Peyer's patch (tissue), 4 donors: ENCODE data around the gene USP43.

Experiments
- POLR2A ChIP-seq, 2 donors: fragments of 450-650 bp; IDR thresholded peaks; one replicate each; pipeline ENCODE4 v1.5.1; 2017; ENCODE audit warnings: antibody characterized with exemption in 2 of 2, mild to moderate bottlenecking in 2 of 2, moderate library complexity in 2 of 2
- TF ChIP-seq, protein P1 (sequence below), 6 experiments: fragments of 450-650 bp in 4 of 6; fragments of 200-600 bp in 2 of 6; sonication (generic) in 1 of 6; IDR thresholded peaks; one replicate each; pipeline ENCODE4 v1.5.1; 2017 to 2019; ENCODE audit warnings: antibody characterized with exemption in 6 of 6, mild to moderate bottlenecking in 3 of 6, moderate library complexity in 1 of 6

DNA sequence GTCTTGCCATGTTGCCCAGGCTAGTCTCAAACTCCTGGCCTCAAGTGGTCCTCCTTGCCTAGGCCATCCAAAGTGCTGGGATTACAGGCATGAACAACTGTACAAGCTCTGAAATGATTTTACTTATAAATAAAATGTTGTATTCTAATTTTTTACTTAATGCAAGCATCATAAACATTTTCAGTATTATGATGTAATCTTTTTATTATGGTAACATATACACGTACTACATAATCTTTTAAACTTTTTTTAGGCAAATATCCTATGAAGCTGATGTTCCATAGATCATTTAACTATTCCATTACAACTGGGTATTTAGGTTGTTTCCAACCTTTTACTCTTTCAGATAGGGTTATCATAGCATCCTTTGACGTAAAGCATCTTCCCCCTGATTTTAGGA lies 33.8 kb upstream of the USP43 start:
- no peak for TF ChIP-seq POLR2A (IDR thresholded peaks at IDR 0.05)
- TF ChIP-seq, protein P1, sequence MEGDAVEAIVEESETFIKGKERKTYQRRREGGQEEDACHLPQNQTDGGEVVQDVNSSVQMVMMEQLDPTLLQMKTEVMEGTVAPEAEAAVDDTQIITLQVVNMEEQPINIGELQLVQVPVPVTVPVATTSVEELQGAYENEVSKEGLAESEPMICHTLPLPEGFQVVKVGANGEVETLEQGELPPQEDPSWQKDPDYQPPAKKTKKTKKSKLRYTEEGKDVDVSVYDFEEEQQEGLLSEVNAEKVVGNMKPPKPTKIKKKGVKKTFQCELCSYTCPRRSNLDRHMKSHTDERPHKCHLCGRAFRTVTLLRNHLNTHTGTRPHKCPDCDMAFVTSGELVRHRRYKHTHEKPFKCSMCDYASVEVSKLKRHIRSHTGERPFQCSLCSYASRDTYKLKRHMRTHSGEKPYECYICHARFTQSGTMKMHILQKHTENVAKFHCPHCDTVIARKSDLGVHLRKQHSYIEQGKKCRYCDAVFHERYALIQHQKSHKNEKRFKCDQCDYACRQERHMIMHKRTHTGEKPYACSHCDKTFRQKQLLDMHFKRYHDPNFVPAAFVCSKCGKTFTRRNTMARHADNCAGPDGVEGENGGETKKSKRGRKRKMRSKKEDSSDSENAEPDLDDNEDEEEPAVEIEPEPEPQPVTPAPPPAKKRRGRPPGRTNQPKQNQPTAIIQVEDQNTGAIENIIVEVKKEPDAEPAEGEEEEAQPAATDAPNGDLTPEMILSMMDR (IDR thresholded peaks at IDR 0.05), result no peak
